ENCODE data around the gene NUP43. TPM values are rescaled to one million over a fixed set of nuclear protein-coding genes. Genes with fewer than 3 reads are reported as not detected.

The NUP43 gene
- 10 to 100 TPM; 18.3 to 26.7 TPM for total RNA-seq

GRCh38 chr6:149746147-149746946 is at the start of gene NUP43:
TSS of gene NUP43 (minus strand) at chr6:149746529. CDS start at chr6:149746495, 34 bp downstream.
- H3K4me1 ChIP-seq (ENCODE audit: control insufficient read depth in 1 of 2, low read depth in 2 of 2), result peaks cover 4 to 24% of the 10 kb centered on the region in 2 donors
- peaks cover 10% of the 10 kb centered on the region for H3K36me3 ChIP-seq
- DNase-seq (ENCODE audit: low spot score) (peak; percentile 86), ATAC-seq (ENCODE audit: insufficient number of reproducible peaks, low FRiP score, low read depth) (peak; percentile 86)
- peak; percentile 73 for TF ChIP-seq CTCF (IDR thresholded peaks at IDR 0.05)
- no peaks in the 10 kb centered on the region for H3K27me3 ChIP-seq (replicated peaks; ENCODE audit: insufficient read depth)
- peak within 1 kb of the TSS; percentile 83 for H3K4me3 ChIP-seq
- no peaks in the 10 kb centered on the region for H3K9me3 ChIP-seq
- H3K27ac ChIP-seq, result peak within 1 kb of the TSS; percentile 71 to 77

GRCh38 chr6:149783551-149783950 is 37.2 kb upstream of the NUP43 start:
- H3K4me1 ChIP-seq (ENCODE audit: control insufficient read depth in 1 of 2, low read depth in 2 of 2), result no peaks in the 10 kb centered on the region
- TF ChIP-seq CTCF (IDR thresholded peaks at IDR 0.05), result no peak
- H3K27me3 ChIP-seq (replicated peaks; ENCODE audit: insufficient read depth), result no peaks in the 10 kb centered on the region
- ATAC-seq (ENCODE audit: insufficient number of reproducible peaks, low FRiP score, low read depth) (no peak), DNase-seq (ENCODE audit: low spot score) (no peak)
- no peak overlapping the region for H3K4me3 ChIP-seq
- no peak overlapping the region for H3K27ac ChIP-seq
- H3K36me3 ChIP-seq, result no peaks in the 10 kb centered on the region
- no peaks in the 10 kb centered on the region for H3K9me3 ChIP-seq

GRCh38 chr6:149782337-149782736 is 36.0 kb upstream of the NUP43 start:
- DNase-seq (ENCODE audit: low spot score), result no peak
- Histone ChIP-seq H3K36me3 (no peaks in the 10 kb centered on the region), H3K9me3 (no peaks in the 10 kb centered on the region), H3K4me3 (no peak overlapping the region), H3K4me1 (ENCODE audit: control insufficient read depth in 1 of 2, low read depth in 2 of 2) (no peaks in the 10 kb centered on the region), H3K27ac (no peak overlapping the region), H3K27me3 (replicated peaks; ENCODE audit: insufficient read depth) (no peaks in the 10 kb centered on the region)
- ATAC-seq (ENCODE audit: insufficient number of reproducible peaks, low FRiP score, low read depth), result no peak
- TF ChIP-seq CTCF (IDR thresholded peaks at IDR 0.05), result no peak

GRCh38 chr6:149781715-149782114 is 35.4 kb upstream of the NUP43 start:
- Histone ChIP-seq H3K4me3 (no peak overlapping the region), H3K4me1 (ENCODE audit: control insufficient read depth in 1 of 2, low read depth in 2 of 2) (no peaks in the 10 kb centered on the region), H3K9me3 (no peaks in the 10 kb centered on the region), H3K27ac (no peak overlapping the region), H3K27me3 (replicated peaks; ENCODE audit: insufficient read depth) (no peaks in the 10 kb centered on the region), H3K36me3 (no peaks in the 10 kb centered on the region)
- no peak for DNase-seq (ENCODE audit: low spot score)
- TF ChIP-seq CTCF (IDR thresholded peaks at IDR 0.05), result no peak
- ATAC-seq (ENCODE audit: insufficient number of reproducible peaks, low FRiP score, low read depth), result no peak

GRCh38 chr6:149779644-149779963 is 33.3 kb upstream of the NUP43 start:
- no peak overlapping the region for H3K27ac ChIP-seq
- no peaks in the 10 kb centered on the region for H3K9me3 ChIP-seq
- H3K4me1 ChIP-seq (ENCODE audit: control insufficient read depth in 1 of 2, low read depth in 2 of 2), result no peaks in the 10 kb centered on the region
- no peak overlapping the region for H3K4me3 ChIP-seq
- H3K27me3 ChIP-seq (replicated peaks; ENCODE audit: insufficient read depth), result no peaks in the 10 kb centered on the region
- no peak for DNase-seq (ENCODE audit: low spot score)
- peaks cover 5% of the 10 kb centered on the region for H3K36me3 ChIP-seq
- ATAC-seq (ENCODE audit: insufficient number of reproducible peaks, low FRiP score, low read depth), result no peak
- TF ChIP-seq CTCF (IDR thresholded peaks at IDR 0.05), result no peak

Measured in thoracic aorta (tissue), 2 donors.